Bladder microvascular endothelial cell (primary cell): Measurements from ENCODE around the gene ISM2. TPM values are rescaled to one million over a fixed set of nuclear protein-coding genes. Genes with fewer than 3 reads are reported as not detected.

Source experiments
- total RNA-seq: library from RNA; depleted of rRNA; stranded (reverse); fragments of >200 nt; gene quantifications from 2 replicates; pipeline ENCODE4 v1.2.3, GENCODE V29; 2014

The ISM2 gene
- 0.06 TPM in 1 of 2 replicates, not detected in the other for total RNA-seq

DNA sequence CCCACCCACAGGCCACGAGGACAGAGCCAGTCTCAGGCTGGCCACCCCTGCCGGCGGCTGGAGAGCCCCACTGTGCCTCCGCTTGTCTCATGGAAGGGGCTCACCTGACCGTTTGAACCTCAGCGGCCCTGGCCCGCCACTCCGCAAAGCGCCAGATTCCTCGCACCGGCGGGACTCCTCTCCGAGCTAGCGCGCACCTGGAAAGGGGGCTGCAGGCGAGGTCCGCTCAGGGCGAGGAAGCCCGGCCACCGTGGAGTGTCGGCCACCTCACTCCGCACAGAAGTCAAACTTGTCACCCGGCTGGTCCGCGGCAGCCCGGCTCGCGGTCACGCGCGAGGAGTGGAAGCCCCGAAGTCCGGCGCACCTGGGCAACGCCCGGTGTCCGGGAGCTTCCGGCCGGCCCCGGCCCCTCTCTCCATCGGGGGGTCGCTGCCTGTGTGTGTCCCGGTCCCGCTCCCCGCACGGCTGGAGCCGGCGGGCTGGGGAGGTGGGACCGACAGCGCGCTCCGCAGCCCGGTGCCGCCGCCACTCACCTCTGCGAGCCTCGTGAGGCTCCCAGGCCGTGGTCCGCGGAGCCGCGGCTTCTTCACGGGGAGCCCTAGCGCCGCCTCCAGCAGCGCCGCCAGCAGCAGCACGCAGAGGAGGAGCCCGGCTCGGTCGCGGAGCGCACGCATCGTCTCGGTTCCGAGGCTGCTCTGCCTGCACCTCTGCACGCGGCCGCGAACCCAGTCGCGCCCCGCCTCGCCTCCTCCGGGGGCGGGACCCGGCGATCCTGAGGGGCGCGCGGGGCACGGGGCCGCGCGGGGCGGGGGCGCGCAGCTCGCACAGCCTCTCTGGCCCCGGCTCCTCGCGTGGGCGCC, at the start of gene ISM2:
TSS of gene ISM2 (minus strand) at position 697 of the 860 bp plus-strand sequence. CDS start at position 674, 23 bp downstream.

GRCh38 chr14:77457522-77458248, 40.9 kb downstream of the ISM2 start, which contains the start of the genes AHSA1 and VIPAS39:
Gene AHSA1, plus strand, starts transcription at chr14:77458093. Its CDS starts 97 bp downstream, at chr14:77458190.
Gene VIPAS39, minus strand, starts transcription at chr14:77457601. Its CDS starts 3,499 bp downstream, at chr14:77454102.

Other genes with a start within 250 kb of the ISM2 start
- not detected in 2 replicates for gene NGB, start 227.6 kb downstream of the ISM2 start, total RNA-seq
- 6.5 and 10.6 TPM in 2 replicates for gene POMT2, start 177.9 kb downstream of the ISM2 start, total RNA-seq
- 13.2 and 20.9 TPM in 2 replicates for gene GSTZ1, start 177.8 kb downstream of the ISM2 start, total RNA-seq
- gene TMED8, start 121.7 kb downstream of the ISM2 start, total RNA-seq: 5.7 and 12.5 TPM in 2 replicates
- 0.38 and 0.49 TPM in 2 replicates for gene SAMD15, start 121.4 kb downstream of the ISM2 start, total RNA-seq
- 0.16 and 0.25 TPM in 2 replicates for gene NOXRED1, start 75.3 kb downstream of the ISM2 start, total RNA-seq
- gene VIPAS39, start 41.2 kb downstream of the ISM2 start, total RNA-seq: 23.5 and 33.0 TPM in 2 replicates
- 96.2 and 129 TPM in 2 replicates for gene AHSA1, start 40.7 kb downstream of the ISM2 start, total RNA-seq
- gene SPTLC2, start 117.8 kb upstream of the ISM2 start, total RNA-seq: 55.7 and 92.6 TPM in 2 replicates
- 7.0 and 8.9 TPM in 2 replicates for gene ALKBH1, start 209.2 kb upstream of the ISM2 start, total RNA-seq
- gene SLIRP, start 209.3 kb upstream of the ISM2 start, total RNA-seq: 119 and 132 TPM in 2 replicates